ENCODE data around the gene IL18.
"Not testable (repeated sequence)": the region's sequence is repeated elsewhere in the genome, so short reads cannot be mapped to it uniquely, and the experiment has no call there.

The IL18 gene

DNA sequence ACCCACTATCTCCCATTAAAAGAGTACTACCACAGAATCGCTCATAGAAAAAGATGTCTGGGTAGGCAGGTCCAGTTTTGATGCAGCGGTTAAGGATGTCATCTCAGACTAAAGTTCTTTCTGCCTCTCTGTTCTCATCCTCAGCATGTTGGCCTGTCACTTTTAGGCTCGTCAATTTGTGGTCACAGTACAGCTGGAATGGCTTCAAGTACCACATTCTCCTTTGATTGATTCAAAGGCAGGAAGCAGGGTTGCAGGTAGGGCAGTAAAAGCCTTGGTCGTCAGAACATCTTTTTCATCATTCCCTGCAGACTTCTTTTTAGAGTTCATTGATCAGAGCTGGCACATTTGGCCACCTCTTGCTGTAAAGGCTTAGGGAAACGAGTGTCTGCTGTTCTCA lies 48.5 kb downstream of the IL18 start:
- DNase-seq = no peak

- no peak for DNase-seq
Observed at GRCh38 chr11:112114460-112114859, 49.4 kb downstream of the IL18 start.

- no peak for DNase-seq
Observed at GRCh38 chr11:112113539-112114457, 50.1 kb downstream of the IL18 start.

DNA sequence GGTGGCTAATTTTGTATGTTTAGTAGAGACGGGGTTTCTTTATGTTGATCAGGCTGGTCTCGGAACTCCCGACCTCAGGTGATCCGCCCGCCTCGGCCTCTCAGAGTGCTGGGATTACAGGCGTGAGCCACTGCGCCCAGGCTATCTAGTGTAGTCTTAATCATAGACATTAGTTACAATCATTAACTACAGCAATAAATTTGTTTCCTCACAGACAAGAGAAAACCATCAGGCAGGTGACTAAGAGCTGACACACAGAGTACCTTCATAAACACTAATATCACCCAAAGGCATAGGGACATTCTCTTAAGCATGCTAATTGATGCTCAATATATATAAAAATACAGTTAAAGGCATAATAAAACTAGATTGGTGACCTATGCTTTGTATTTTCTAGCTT lies 57.8 kb downstream of the IL18 start:
- DNase-seq = no peak

GRCh38 chr11:112103446-112103845 lies 60.4 kb downstream of the IL18 start:
- DNase-seq = no peak

GRCh38 chr11:112100462-112100861 lies 63.4 kb downstream of the IL18 start:
- DNase-seq = no peak

DNA sequence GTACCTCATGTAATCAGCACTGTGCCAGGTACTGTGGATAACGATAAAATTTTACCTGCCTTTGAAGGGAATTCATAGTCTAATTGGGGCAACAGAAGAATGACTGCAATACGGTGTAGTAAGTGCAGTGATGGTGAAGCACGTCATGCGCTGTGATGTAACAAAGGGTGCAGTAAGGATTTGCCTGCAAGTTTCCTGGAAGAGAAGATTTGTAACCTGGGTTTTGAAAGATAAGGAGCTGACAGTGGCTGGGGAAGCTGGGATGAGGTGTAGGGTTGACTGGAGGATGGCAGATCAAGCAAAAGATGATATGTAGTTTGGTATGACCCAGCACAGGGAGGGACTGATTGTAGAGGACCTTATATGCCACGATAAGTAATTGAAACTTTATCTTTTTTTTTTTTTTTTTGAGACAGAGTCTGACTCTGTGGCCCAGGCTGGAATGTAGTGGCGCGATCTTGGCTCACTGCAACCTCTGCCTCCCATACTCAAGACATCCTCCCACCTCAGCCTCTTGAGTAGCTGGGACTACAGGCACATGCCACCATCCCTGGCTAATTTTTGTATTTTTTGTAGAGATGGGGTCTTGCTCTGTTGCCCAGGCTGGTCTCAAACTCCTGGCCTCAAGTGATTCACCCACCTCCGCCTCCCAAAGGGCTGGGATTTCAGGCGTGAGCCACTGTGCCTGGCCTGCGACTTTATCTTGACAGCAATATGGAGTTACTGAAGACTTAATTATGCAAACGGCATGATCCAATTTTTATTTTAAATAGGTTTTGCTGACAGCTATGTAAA lies 66.0 kb downstream of the IL18 start:
- DNase-seq = no peak

GRCh38 chr11:112096194-112096593 lies 67.7 kb downstream of the IL18 start:
- DNase-seq = no peak

- DNase-seq = not testable (repeated sequence)
Observed at GRCh38 chr11:112095302-112095701, 68.6 kb downstream of the IL18 start.

All from T-helper 9 cell (primary cell).